T1000 (cell line): Measurements from ENCODE around the gene CCDC167.
"Not testable (repeated sequence)": the region's sequence is repeated elsewhere in the genome, so short reads cannot be mapped to it uniquely, and the experiment has no call there.

Experiments
- DNase-seq: peaks from one replicate; lab custom pipeline; 2025; ENCODE audit warnings: mixed read lengths; lab: John Stamatoyannopoulos, UW

Gene CCDC167

DNA sequence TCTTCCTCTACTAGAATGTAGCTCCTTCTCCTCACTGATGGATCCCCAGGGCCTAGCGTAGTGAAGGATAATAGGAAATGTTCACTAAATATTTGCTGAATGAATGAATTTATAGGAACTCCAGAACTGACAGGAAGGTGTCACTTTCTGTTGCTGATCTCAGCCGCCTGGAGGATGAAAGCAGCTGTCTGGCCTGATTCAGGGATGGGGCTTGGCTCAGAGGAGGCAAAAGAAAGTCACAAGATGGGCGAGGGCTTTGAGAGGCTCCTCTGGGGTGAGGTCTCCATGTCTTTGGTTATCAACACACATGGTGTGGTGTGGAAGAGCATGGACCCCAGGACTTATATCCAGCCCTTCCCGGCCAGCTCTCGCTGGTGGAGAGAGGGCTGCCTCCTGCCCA is 11.5 kb upstream of the CCDC167 start:
- DNase-seq, result no peak

DNA sequence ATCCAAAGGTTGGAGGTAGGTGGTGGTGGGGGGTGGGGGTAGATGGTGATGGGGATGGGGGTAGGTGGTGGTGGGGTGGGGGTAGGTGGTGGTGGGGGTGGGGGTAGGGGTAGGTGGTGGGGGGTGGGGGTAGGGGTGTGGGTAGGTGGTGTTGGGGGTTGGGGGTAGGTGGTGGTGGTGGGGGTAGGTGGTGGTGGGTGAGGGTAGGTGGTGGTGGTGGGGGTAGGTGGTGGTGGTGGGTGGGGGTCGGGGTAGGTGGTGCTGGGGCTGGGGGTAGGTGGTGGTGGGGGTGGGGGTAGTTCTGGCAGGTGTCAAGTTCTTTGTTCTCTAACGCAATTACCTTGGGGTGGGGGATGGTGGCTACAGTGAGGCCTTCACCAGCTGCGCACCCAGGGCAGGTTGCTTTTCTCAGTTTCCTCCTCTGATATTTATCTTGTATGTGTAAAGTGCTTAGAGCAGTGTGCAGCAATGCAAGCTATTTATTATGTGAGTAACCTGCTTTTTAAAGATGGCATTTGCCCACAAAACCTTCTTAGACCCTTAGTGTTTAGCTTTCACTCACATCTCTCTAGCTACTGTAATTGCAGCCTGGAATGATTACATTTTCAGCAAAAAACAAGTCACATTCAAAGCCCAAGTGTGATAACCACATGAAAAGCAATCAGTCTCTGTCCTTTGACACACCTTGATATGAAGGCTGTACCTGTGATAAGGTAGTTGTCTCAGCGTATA is 8.2 kb upstream of the CCDC167 start:
- no peak for DNase-seq

DNA sequence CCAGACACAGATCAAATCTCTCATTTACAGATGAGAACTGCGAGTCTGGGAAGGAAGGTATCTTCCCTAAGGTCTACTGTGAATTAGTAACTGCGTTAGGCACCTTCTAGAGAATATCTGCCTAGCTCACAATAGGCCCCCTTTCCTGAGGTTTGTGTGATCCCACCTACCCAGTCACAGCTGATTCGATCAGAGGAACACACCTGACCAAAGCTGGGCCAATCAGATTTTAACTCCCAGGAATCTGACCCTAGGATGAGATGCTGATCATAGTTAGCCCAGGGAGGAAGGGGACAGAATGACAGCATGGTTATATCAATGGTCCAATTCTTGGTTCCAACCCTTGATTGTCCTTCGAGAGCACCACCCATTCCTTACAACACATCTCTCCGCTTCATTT is 7.4 kb upstream of the CCDC167 start:
- DNase-seq, result no peak

DNA sequence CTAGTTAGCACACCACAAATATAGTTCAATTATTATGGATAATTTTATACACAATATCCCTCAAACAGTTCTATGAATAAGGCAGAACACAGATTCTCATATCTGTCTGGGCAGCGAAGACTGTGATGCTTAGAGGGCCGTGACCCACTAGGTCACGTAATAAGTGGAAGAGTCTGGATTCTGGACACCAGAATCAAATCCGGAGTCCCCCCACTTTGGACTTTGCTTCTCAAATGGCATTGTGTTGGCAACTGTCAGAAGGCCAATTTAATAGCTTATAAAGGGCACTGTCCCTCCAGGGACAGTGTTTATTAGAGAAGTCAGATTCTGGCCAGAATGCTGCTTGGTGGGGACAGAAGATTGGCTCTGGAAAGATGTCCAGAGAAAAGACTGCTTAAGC is 6.8 kb upstream of the CCDC167 start:
- DNase-seq, result no peak

DNA sequence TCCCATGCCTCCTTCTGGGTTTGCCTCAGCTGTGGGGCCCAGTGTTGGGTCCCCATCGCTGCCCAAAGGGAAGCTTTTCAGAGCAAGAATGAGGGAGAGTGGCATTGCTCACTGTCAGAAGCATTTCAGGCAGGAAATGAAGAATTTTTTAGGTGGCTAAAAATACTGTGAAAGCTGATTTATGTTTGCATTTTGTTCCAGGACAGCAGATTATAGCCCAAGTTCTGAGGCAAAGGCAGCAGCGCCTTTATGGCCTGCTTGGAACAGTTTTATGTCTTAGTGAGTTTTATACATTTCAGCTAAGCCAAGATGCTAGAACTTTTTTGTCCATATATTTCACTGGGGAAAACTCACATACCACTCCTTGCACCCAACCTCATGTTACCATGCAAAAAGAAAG is 4.3 kb upstream of the CCDC167 start:
- no peak for DNase-seq

GRCh38 chr6:37503309-37503965 is 3.7 kb upstream of the CCDC167 start:
- no peak for DNase-seq

- DNase-seq, result no peak
Measured at GRCh38 chr6:37502703-37503291, 3.1 kb upstream of the CCDC167 start.

DNA sequence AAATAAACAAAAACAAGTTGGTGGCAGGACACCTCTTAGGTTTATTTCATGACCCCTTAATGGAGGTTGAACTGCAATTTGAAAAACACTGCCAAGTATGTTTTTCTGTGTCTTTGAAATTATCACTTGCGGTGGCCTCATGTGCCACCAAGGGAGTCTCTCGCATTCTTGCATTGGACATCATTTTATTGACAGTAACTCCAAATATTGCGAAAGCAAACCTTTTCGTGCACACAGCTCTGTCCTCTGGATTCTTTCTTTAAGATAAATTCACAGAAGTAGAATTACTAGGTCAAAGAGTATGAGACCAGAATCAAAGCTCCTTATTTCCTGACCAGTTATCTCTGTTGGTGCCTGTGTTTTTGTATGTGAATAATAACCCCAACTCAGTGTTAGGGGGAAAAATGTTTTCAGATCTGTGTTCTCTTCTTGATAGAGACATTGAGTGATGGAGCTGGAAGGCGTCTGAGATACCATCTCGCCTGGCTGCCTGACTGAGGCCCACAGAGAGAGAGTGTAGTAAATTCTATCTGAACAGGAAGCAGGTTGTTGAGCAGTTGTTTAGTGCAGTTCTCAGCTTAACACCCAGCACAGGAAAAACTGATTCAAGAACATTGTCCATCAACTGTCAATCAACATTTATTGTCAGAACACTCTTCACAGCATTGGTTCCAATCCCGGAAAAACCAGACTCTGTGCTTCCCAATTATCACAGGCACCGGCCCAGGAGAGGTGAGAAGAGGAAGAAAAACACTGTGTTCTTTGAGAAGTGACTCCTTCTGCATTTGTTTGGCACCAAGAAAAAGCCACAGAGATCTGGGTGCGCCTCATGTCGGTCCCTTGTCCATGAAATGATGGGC is 2.2 kb upstream of the CCDC167 start:
- no peak for DNase-seq

- DNase-seq, result not testable (repeated sequence)
Measured at GRCh38 chr6:37500904-37501303, 1.2 kb upstream of the CCDC167 start.

DNA sequence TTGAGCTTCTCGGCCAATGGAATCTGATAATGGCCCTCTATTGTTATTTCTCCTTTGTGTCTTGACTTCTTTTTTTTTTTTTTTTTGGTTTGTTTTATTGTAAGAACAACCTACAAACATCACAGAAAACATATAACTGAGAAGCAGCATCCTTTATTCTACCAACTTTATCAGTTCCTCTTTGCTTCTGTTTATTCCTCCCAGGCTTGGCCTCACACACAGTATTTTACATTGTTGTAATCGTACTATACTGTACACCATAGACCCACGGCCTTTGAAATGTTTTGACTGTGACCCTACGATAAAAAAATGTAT is 558 bp upstream of the CCDC167 start:
- no peak for DNase-seq

GRCh38 chr6:37496951-37497885 is 2.5 kb downstream of the CCDC167 start:
- DNase-seq, result no peak

DNA sequence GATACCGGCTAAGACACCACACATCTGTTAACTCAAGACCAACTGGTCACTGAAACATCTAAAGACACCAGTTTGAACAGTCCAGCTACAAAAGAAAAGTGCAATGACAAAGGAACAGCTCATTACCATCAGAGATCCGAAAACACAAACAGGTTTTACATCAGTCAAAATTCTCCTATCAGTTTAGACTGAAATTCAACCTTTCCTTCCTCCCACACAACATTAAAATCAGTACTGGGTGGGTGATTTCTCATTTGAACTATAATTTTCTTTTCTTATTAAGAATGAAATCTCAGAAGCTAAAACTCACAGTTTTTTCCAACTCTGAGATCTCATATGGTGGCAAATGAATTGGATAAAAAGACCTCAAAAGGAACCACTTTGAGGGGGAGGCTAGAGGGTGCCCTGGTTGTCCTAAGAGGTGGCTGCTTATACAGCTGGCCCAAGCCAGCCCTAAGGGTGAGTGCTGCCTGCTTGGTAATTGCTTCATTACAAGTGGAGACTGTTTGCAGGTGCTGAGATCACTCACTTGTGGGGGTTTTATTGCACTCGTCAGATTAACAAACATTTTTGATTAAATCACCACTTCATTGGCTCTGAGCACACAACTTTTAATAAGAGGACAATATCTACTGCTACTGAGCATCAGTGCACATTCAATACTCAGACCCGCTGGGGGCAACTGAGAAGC is 4.3 kb downstream of the CCDC167 start:
- DNase-seq, result no peak

DNA sequence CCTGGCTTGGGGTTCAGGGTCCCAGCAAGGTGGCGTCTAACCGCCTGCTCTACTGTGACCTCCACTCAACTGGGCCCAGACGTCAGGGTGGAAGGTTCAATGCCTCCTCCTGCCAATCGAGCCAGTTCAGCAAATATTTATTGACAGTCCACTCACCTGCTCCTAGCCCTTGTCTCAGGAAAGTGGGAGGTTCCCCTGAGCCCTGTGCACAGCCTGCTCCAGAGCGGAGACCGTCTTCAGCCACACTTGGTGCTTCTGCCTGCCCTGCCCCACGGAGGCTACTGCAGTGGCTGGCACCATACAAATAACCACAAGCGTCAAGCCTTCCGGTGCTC is 6.1 kb downstream of the CCDC167 start:
- no peak for DNase-seq

DNA sequence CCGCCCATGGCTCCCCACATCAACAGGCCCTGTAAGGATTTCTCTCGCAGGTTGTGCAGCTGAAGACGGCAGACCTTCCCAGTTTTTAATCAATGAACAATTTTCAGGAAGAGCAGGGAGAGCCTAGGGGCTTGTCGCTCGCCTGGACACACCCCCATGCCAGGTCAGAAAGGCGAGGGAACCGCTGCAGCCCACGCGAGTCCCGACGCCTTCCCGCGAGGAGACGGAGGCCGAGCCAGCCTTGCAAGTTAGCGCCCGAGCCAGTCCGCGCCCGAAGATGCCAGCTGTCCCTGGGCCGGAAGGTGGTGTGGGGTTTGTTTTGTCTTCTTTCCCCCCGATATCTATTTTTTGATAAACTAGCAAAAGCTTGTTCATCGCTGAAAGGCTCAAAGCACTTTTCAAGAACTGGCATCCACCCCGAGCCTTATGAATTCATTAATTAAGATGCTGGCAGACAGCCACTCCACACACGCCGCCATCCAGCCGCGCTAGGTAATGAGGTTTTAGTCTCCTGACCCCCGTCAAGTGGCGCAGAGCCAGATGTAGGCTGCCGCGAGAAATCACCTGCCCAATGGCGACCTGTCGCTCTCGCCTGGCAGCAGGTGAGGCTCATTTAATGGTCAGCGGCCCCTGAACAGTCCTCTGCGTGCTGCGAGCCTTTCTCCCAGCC is 6.6 kb downstream of the CCDC167 start:
- no peak for DNase-seq

GRCh38 chr6:37492236-37492972 is 7.3 kb downstream of the CCDC167 start:
- no peak for DNase-seq

DNA sequence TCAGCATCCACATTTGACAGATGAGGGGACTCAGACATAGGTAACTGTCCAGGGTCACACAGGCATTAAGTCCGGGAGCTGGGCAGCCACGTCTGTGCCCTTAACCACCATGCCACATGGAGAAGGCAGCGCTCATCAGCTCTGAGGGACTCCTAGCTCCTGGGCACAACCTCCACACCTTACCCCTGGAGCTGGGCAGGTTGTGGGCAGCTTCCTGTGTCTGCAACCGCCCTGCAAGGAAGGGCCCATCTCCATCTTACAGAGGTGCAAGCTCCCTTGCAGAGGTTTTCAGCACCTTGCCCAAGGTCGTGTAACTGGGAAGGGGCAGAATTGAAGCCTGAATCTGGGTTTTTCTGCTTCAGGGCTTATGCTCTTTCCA is 7.9 kb downstream of the CCDC167 start:
- DNase-seq, result no peak

DNA sequence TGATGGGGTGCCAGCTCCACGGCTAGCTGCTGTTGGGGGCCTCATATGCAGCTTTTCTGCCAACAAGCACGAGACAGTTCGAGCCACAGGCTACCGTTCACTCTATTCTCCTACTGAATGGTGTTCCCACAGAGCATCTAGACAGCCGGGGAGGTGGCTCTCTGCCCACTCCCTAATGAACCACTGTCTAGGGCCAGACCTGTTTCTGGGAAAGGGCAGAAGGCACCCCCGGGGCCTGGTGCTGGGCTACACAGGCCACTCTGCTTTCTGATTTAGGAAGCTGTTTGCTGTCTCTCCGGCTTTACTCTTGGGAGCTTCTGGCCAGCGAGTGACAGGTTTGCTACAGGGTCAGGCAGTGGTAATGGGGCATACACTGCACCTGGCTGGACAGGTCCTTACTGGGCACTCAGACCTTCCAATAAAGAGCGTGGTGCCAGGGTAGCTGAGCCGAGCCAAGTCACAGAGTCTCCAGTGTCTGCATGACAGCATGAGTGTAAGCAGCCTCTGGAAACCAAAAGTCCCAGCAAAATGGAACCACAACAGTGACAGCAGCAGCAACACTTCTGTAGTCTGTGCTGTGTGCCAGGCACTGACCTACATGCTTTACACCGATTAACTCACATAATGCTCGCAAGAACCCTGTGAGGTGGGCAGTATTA is 8.4 kb downstream of the CCDC167 start:
- no peak for DNase-seq

DNA sequence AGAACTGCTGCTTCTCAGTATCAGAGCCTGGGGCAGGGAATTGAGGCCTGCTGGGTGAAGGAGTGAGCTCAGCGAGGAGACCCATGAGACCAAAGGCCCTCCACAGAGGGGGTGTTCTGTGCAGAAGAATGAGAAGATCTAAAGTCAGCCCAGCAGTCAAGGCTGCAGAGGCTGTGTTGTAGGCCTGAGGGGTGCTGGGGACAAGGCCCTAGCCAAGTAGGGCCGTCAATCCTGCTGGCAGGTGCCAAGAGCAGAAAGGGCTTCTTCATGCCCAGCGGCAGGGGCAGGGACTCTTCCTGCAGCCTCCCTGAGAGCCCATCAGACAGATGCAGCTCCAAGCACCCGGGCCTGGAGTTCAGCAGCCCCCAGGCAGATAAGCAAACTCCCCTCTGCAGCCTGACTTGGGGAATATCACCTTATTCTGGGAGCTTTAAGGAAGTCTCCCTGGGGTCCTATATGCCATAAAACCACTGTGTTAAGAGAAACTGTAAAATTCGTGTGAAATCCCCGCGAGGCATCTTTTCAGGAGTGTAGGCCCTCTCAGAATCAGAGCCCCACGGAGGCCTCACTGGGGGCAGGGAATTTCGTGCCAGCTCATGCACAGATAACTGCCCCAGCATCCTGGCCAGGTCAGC is 9.0 kb downstream of the CCDC167 start:
- DNase-seq, result no peak
